Osteocyte (in vitro differentiated cells): ENCODE measurements around the gene ARPP21. TPM values are rescaled to one million over a fixed set of nuclear protein-coding genes. Genes with fewer than 3 reads are reported as not detected.

ENCODE experiments used
- microRNA-seq: library from miRNA; unstranded; fragments of <30 nt; microRNA quantifications from one replicate; pipeline ENCODE4 v1.1.0, GENCODE V29; 2020; ENCODE audit not compliant: unreplicated experiment
- total RNA-seq: library from RNA; stranded (reverse); gene quantifications from 2 replicates; pipeline ENCODE4 v1.2.1, GENCODE V29; 2021

Gene ARPP21
- total RNA-seq, 1 donor from 2014 or later: 3.7 TPM

Small RNA genes lying within 50 kb of the gene (microRNA-seq; reads per million reads assigned to microRNA genes)
- gene MIR128-2: 29.0 reads per million, percentile 35 among the genes with 10 or more reads in this experiment
